GM21786 (cell line): Measurements from ENCODE around the gene KIAA0513.

Experiments
- ATAC-seq: cut with Tn5 transposase; IDR thresholded peaks from one replicate; pipeline ENCODE4 v1.9.1; 2021; ENCODE audit not compliant: unreplicated experiment

The KIAA0513 gene

GRCh38 chr16:85129876-85130704, 102.5 kb downstream of the KIAA0513 start:
- no peak for ATAC-seq

- no peak for ATAC-seq
These were observed 103.1 kb downstream of the KIAA0513 start for GRCh38 chr16:85130705-85131028.

- no peak for ATAC-seq
These were observed 105.1 kb downstream of the KIAA0513 start for GRCh38 chr16:85132456-85133289.

GRCh38 chr16:85133290-85133599, 105.7 kb downstream of the KIAA0513 start:
- ATAC-seq, result no peak

GRCh38 chr16:85134076-85134788, 106.6 kb downstream of the KIAA0513 start:
- ATAC-seq, result no peak

GRCh38 chr16:85134789-85135142, 107.2 kb downstream of the KIAA0513 start:
- no peak for ATAC-seq

- ATAC-seq, result no peak
These were observed 108.7 kb downstream of the KIAA0513 start for GRCh38 chr16:85136213-85136701.

GRCh38 chr16:85136702-85137322, 109.2 kb downstream of the KIAA0513 start:
- ATAC-seq, result no peak

- ATAC-seq, result no peak
These were observed 109.9 kb downstream of the KIAA0513 start for GRCh38 chr16:85137323-85138072.

- ATAC-seq, result no peak
These were observed 110.7 kb downstream of the KIAA0513 start for GRCh38 chr16:85138073-85138824.

- no peak for ATAC-seq
These were observed 111.4 kb downstream of the KIAA0513 start for GRCh38 chr16:85138825-85139627.

GRCh38 chr16:85139881-85140339, 112.3 kb downstream of the KIAA0513 start:
- no peak for ATAC-seq

GRCh38 chr16:85140455-85141012, 112.9 kb downstream of the KIAA0513 start:
- ATAC-seq, result no peak

- no peak for ATAC-seq
These were observed 114.0 kb downstream of the KIAA0513 start for GRCh38 chr16:85141491-85142128.

GRCh38 chr16:85142129-85142513, 114.5 kb downstream of the KIAA0513 start:
- ATAC-seq, result no peak

- ATAC-seq, result no peak
These were observed 115.2 kb downstream of the KIAA0513 start for GRCh38 chr16:85142771-85143211.
